CD4-positive, alpha-beta T cell treated with Interleukin-15 for 1 hour (primary cell): ENCODE results near the gene NCOA6.
"Not testable (repeated sequence)": the region's sequence is repeated elsewhere in the genome, so short reads cannot be mapped to it uniquely, and the experiment has no call there.

Experiments
- DNase-seq: peaks from one replicate; pipeline ENCODE4 v3.0.0-alpha.2; 2020

Gene NCOA6

GRCh38 chr20:34773726-34774125 lies 51.7 kb downstream of the NCOA6 start:
- DNase-seq = no peak

GRCh38 chr20:34772437-34772836 lies 53.0 kb downstream of the NCOA6 start:
- DNase-seq = no peak

GRCh38 chr20:34771680-34772081 lies 53.8 kb downstream of the NCOA6 start:
- no peak for DNase-seq

- DNase-seq = no peak
Measured at GRCh38 chr20:34768096-34768495, 57.4 kb downstream of the NCOA6 start.

DNA sequence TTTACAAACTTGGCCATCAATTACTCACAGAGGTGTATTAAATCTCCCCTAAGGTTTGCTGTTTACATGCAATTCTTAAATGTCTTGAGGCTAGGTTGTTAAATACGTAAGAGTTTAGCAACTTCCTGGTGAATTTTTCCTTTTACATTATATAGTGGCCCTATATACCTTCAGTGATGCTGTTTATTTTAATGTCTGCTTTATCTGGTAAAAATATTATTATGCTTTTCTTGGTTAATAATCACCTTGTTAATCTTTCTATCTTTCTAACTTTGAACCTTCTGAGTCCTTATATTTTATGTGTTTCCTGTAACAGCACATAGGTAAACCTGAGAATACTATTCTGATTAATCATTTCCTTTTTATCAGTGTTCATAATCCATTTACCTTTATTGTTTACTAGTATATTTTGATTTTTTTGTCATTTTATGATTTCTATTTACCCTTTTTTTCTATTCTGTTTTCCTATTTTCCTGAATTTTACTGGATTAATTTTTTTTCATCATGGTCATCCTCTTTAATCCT lies 63.4 kb downstream of the NCOA6 start:
- DNase-seq = no peak

- DNase-seq = no peak
Measured at GRCh38 chr20:34755367-34755766, 70.1 kb downstream of the NCOA6 start.

DNA sequence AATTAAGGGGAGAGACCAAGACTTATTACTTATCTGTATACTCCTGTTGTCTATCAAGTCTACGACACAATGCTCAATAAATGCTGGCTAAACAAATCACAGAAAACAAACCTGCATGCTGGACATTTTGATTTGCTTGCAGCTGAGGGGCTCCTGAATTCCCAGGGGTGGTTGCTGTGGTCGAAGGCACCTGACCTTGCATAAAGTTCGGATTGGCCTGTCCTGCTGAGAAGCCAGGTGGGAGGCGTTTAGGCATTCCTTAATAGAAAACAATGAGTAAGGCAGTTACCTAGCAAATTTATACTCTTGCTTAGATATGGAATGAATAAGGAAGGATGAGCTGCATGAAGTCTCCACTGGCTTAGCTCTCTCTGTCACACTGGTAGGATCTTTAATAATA lies 70.8 kb downstream of the NCOA6 start:
- DNase-seq = no peak

- DNase-seq = no peak
Measured at GRCh38 chr20:34753706-34754461, 71.6 kb downstream of the NCOA6 start.

GRCh38 chr20:34751453-34751852 lies 74.0 kb downstream of the NCOA6 start:
- no peak for DNase-seq

- DNase-seq = no peak
Measured at GRCh38 chr20:34750484-34750883, 75.0 kb downstream of the NCOA6 start.

GRCh38 chr20:34748709-34749108 lies 76.7 kb downstream of the NCOA6 start:
- DNase-seq = no peak

GRCh38 chr20:34747479-34747878 lies 78.0 kb downstream of the NCOA6 start:
- DNase-seq = no peak

DNA sequence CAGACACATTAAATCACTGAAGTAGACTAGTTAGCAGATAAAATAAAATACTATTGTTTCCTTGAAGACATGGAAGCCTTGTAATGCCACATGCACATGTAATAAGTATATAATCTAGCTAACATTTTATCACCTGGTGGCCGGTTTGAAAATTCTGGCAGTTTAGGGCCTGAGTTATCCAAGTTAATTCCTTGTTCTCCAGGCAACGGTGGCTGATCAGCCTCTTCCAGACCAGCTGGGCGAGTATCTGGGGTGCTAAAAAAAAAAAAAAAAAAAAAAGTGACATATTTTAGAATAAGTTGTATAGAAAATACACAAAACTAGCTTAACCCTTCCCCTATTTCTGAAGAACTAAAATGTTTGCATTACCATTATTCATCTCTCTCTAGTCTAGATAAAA lies 78.8 kb downstream of the NCOA6 start:
- DNase-seq = no peak

- DNase-seq = no peak
Measured at GRCh38 chr20:34744847-34745246, 80.6 kb downstream of the NCOA6 start.

DNA sequence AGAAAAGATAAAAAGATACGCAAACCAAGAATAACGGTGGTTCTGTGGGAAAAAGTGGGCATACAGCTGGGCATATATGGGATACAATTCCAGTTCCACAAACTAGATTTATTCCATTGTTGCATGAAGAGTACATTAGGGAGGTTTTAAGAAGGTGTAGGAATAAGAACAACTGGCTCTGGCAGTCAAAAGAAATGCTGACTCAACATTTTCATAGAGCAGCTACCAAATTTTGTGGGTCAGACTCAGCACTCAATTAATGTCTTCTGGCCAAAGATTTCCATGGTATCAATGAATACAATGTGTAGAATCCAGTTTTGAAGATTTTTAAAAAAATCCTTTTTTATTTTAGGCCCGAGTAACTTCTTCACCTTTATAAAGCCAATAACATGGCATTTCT lies 81.1 kb downstream of the NCOA6 start:
- DNase-seq = no peak

GRCh38 chr20:34743039-34743438 lies 82.4 kb downstream of the NCOA6 start:
- DNase-seq = no peak

DNA sequence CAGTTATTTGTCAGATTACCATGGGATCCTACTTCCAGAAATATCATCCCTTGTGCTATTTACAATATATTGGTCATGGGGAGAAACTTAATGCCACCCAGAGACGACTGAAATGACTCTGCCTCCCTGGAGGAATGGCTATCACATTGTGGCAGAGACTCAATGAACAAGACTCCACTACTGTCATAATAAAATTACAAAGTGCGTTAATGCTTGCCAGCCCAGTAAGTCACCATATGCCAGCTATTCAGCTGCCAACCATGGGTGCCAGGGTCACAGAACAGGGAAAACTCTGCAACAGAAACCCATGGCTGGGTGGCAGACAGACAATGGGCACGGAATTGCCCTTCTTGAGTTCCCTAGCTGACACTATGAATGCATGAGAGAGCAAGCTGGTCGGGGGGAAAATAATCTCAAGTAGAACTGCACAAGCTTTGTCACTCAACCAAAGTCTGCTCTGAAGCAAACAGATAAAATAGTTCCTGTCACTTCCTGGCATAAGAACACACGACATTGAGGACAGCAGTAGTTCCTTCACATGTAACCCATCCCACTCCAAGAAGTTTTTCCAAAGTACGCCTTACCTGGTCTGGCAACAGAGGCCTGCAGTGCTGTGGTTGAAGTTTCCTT lies 89.2 kb downstream of the NCOA6 start:
- DNase-seq = no peak

GRCh38 chr20:34732523-34732922 lies 92.9 kb downstream of the NCOA6 start:
- no peak for DNase-seq

DNA sequence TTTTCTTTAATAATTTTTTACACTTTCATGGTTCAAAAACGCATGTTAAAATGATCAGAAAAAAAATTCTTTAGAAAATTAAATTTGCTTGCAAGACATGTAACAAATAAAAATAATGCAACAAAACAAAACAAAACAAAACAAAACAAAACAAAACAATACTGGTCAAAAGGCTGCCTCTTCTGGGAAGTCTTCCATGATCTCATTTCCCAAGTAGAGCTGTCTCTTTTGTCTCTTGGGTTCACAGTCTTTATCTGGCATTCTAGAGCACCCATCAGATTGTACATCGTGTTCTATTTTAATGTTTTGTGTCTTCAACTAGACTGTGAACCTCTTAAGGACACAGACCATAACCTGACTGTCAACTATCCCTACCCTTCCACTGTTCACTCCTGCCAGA lies 96.0 kb downstream of the NCOA6 start:
- no peak for DNase-seq

DNA sequence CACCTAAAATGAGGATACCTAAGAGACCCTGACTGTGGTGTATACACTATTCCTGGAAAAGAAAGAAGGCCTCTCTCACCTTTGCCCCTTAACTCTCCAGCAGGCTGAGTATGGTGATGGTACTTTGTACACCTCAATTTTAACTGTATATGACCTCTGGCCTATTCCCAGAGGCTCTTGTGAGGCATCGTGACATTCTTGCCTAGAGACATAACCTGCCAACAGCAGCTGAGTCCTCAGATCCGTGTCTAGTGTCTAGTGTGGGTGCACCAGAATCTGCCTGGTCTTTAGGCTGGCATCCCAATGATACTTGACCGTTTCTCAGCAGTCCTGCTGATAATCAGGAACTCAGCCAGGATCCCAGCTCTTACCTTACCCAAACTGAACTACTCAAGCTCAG lies 101.3 kb downstream of the NCOA6 start:
- DNase-seq = no peak

GRCh38 chr20:34722560-34722959 lies 102.9 kb downstream of the NCOA6 start:
- not testable (repeated sequence) for DNase-seq

- no peak for DNase-seq
Measured at GRCh38 chr20:34720266-34720665, 105.2 kb downstream of the NCOA6 start.

- not testable (repeated sequence) for DNase-seq
Measured at GRCh38 chr20:34719242-34720017, 106.0 kb downstream of the NCOA6 start.
